ENCODE results near the gene FBLN5.
"Not testable (repeated sequence)": the region's sequence is repeated elsewhere in the genome, so short reads cannot be mapped to it uniquely, and the experiment has no call there.

FBLN5 gene

GRCh38 chr14:91858536-91859275, 88.8 kb downstream of the FBLN5 start:
- DNase-seq = no peak

DNA sequence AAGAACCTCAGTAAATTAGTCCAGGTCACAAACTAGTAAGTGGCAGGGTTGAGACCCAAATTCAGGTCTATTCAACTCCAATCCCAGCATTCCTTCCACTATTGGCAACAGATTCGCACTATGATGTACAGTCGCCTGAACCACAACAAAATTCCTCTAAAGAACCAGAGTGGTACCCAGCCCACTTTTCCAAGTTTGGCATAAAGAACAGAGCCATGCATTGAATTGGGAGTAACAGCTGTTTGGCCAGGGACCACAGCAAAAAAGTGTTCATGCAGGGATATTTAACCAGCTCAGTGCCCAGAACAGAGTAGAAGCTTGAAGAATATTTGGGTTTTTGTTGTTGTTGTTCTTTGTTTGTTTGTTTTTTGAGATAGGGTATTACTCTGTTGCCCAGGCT, 89.9 kb downstream of the FBLN5 start:
- no peak for DNase-seq

DNA sequence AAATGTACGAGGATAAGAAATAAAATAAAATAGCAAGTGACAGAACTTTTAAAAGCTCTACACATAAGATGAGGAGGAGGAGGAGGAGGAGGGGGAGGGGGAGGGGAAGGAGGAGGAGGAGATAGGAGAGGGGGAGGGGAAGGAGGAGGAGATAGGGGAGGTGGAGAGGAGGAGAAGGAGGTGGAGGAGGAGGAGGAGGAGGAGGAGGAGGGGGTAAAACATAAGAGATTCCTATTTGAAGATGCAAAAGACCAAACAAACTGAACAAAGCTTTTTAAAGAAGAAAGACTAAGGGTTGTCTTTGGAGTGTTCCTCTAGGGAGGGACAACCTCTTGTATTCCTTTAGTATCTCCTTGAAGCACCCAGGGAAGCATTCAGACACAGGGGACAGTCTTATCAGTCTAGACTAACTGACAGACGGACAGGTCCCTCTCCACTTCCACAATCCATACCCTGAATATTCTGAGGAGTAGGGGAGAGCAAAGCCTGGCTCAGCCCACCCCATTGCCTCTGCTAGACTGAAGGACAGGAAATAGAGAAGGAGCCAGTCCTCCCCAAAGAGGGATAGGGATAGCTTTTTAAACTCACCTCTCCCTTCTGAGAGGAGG, 93.1 kb downstream of the FBLN5 start:
- DNase-seq = no peak

GRCh38 chr14:91851563-91851962, 95.9 kb downstream of the FBLN5 start:
- DNase-seq = no peak

GRCh38 chr14:91848504-91849001, 98.9 kb downstream of the FBLN5 start:
- no peak for DNase-seq

- DNase-seq = no peak
Measured at GRCh38 chr14:91847693-91848092, 99.8 kb downstream of the FBLN5 start.

GRCh38 chr14:91845652-91846051, 101.8 kb downstream of the FBLN5 start:
- DNase-seq = no peak

DNA sequence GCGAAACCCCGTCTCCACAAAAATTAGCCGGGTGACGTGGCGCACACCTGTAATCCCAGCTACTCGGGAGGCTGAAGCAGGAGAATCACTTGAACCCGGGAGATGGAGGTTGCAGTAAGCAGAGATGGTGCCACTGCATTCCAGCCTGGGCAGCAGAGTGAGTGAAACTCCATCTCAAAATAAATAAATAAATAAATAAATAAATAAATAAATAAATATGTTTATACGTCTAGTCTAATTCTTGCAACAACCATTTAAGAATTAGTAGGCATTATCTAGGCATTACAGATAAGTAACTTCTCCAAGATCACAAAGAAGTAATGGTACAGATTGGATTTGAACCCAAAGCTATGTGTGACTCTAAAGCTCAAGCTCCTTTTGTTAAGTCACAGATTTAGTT, 102.4 kb downstream of the FBLN5 start:
- DNase-seq = not testable (repeated sequence)

DNA sequence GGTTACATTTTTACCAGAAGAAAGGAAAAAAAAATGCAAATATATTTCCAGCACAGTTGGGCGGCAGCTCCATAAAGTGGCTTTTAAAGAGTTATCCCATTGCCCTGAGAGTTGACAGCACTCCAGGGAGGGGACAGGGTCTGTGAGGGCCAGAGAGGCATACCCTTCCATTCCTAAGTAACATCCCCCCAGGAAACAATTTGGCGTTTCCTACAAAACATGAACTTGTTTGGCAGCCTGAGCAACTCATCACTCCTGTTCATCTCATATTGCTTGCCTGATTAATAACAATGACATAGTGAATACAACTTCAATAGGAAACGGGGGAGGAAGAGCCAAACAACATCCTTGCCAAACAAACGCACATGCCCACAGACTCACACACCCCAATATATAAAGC, 103.5 kb downstream of the FBLN5 start:
- DNase-seq = no peak

DNA sequence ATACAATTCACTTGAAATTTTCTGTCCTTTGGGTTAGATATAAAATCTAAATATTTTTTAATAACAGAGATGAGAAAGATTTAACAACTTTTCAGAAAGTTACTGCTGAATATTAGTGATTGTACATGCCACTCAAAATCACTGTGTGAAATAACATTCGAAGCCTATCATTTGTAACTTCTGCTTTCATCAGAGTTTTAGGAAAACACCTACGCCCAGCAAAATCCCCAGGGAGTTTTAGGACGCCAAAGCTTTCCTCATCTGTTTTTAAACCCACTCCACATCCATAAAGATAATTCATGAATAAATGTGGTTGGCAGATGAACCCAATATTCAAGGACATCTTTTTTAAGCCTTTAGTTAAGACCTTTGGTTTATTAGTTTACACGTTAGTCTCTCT, 104.1 kb downstream of the FBLN5 start:
- DNase-seq = no peak

DNA sequence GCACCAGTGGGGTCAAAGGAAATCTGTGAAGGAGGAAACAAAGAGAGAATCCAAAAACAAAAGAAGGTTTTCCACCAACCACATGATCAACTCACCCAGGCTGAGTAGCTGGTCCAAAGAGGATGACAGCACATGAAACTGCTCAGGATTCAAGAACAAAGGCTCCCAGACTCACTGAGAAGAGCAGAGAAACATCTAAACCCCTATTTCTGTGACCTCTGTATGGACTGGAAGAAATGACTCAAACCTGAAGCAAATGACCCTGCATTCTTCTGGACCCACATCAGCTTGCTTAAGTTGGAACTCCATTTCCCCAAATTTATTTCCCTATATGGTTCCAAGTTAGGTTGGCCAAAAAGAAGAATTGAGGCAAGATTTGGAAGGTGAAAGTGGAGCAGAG, 106.4 kb downstream of the FBLN5 start:
- no peak for DNase-seq

GRCh38 chr14:91839749-91840148, 107.7 kb downstream of the FBLN5 start:
- DNase-seq = no peak

- no peak for DNase-seq
Measured at GRCh38 chr14:91837076-91837475, 110.4 kb downstream of the FBLN5 start.

DNA sequence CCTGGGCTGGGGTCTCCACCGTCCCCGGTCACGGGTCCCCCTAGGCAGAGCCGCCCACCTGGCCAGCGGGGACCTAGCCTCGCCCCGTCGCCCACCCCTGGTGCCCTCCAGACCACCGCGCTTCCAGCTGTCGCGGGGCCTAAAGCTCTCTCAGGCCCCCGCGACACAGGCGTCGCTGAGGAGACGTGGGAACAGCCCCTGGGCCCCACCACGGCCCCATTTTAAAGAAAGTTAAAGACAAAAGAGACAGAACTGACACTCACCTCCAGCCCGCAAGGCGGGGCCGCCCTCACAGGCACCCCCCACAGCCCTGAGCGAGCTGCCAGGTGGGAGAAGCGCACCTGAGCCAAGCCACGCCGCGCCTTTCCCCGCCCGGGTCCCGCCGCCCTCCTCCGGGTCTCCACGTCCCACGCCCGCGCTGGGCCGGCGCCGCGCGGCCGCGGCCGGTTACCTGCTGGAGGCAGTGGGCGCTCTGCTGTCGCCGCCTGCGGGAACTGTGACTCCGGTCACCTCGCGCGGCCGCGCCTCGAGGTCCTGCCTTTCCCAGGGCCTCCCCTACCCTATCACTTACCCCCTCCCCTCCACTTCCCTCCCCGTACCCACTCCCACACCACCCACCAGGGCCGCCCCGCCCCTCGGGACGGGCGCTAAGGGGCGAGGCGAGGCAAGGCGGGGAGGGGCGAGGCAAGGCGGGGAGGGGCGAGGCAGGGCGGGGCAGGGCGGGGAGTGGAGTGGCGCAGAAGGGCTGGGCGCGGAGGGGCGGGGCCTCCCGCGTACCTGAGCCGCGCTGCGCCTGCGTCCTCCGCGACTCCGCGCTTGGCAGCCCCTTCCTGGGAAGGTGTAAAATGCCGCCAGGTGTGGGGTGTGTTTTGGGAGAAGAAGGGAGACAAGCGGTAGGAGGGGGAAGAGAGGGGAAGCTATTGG, 111.3 kb downstream of the FBLN5 start:
- no peak for DNase-seq

GRCh38 chr14:91835197-91835919, 112.1 kb downstream of the FBLN5 start:
- no peak for DNase-seq

DNA sequence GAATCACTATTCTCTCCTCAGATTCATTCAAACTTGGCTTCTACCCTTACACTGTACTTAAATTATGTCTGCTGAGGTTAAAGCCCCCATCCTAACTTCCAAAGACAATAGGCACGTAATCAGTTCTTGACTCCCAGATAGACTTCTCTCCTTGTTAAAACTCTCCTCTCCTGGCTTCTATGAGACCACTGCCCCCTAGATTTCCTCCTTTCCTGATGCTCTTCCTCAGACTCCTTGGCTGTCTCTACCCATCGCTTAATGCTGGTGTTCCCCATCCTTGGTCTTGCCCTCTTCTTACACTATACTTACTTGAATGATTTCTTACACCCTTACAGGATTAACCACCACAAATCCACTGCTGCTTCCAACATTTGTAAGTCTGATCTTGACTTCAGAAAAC, 112.9 kb downstream of the FBLN5 start:
- DNase-seq = no peak

DNA sequence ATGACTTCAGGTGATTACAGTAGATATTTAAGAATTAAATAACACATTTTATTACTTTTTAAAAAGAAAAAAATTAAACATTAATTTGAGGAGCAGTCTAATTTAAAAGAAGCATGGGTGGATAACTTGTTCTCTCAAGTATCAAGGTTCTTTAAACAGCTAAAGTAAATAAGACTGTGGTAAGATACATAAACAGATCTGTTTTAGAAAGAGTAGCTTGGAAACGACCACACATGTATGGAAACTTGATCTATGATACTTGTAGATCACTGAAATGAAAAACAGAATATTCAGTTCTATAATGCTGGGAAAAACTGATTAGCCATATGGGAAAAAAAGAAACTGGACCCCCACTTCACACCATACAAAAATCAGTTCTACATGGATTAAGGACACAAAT, 116.2 kb downstream of the FBLN5 start:
- no peak for DNase-seq

DNA sequence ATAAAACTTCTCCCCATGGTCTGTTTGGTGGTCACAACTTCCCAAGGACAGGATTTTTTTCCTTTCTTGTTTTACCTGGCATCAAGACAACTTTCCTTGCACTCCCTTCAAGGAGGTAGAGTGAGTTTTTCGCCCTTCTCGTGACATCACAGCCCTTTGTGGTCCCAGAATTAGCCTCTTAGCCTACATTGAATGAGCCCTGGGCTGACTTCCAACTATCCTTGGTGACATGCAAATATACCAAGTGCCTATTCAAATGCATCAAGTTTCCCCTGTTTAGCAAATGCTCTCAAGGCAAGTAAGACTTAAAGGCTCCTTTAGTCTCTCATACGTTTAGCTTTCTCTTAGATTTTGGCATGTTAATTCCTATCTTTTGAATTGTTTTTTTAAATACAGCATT, 116.7 kb downstream of the FBLN5 start:
- DNase-seq = no peak

- no peak for DNase-seq
Measured at GRCh38 chr14:91829511-91829910, 118.0 kb downstream of the FBLN5 start.

- no peak for DNase-seq
Measured at GRCh38 chr14:91827746-91828145, 119.7 kb downstream of the FBLN5 start.
